ENCODE results near the gene C5orf34. TPM values are rescaled to one million over a fixed set of nuclear protein-coding genes. Genes with fewer than 3 reads are reported as not detected.

The C5orf34 gene
- 1.2 and 1.8 TPM in 2 replicates for total RNA-seq

GRCh38 chr5:43514816-43515677, at the start of gene C5orf34:
TSS of gene C5orf34 (minus strand) at chr5:43515148. CDS start at chr5:43509339, 5,809 bp downstream.

GRCh38 chr5:43556857-43557542, 42.1 kb upstream of the C5orf34 start, which contains the start of gene PAIP1:
TSS of gene PAIP1 (minus strand) at chr5:43557077. CDS start at chr5:43556846, 231 bp downstream.

GRCh38 chr5:43483298-43484105, 31.4 kb downstream of the C5orf34 start, which contains the start of gene TMEM267:
TSS of gene TMEM267 (minus strand) at chr5:43483865. CDS start at chr5:43453969, 29,896 bp downstream.

Other genes with a start within 250 kb of the C5orf34 start
- 125 and 129 TPM in 2 replicates for gene HMGCS1, start 201.7 kb downstream of the C5orf34 start, total RNA-seq
- gene CCL28, start 102.8 kb downstream of the C5orf34 start, total RNA-seq = 6.0 and 6.7 TPM in 2 replicates
- 17.5 and 19.0 TPM in 2 replicates for gene TMEM267, start 31.3 kb downstream of the C5orf34 start, total RNA-seq
- gene PAIP1, start 41.9 kb upstream of the C5orf34 start, total RNA-seq = 86.0 and 94.8 TPM in 2 replicates
- 71.8 and 80.3 TPM in 2 replicates for gene NNT, start 88.0 kb upstream of the C5orf34 start, total RNA-seq

Data from hair follicle dermal papilla cell (primary cell).